Sigmoid colon (tissue), 7 donors: ENCODE measurements around the gene MED22. TPM values are rescaled to one million over a fixed set of nuclear protein-coding genes. Genes with fewer than 3 reads are reported as not detected.
A peak's percentile ranks its signal among the peaks of the same experiment; 100 is the strongest.

ENCODE experiments used
- DNase-seq: peaks from one replicate; pipeline ENCODE4 v3.0.0-alpha.2; 2019
- H3K27ac ChIP-seq, 4 donors: fragments of 200-600 bp; sonication (generic); one replicate each; pipeline ENCODE4 v1.5.1; 2016 to 2019; ENCODE audit warnings: mild to moderate bottlenecking in 1 of 4
- H3K27me3 ChIP-seq, 3 donors: fragments of 200-600 bp; sonication (generic); one replicate each; pipeline ENCODE4 v1.5.1; 2019; ENCODE audit warnings: mild to moderate bottlenecking in 1 of 3
- H3K36me3 ChIP-seq, 4 donors: fragments of 200-600 bp; sonication (generic); one replicate each; pipeline ENCODE4 v1.5.1; 2016 to 2019
- H3K4me1 ChIP-seq, 4 donors: fragments of 200-600 bp; sonication (generic); one replicate each; pipeline ENCODE4 v1.5.1; 2017 to 2019
- H3K4me3 ChIP-seq, 4 donors: fragments of 200-600 bp; sonication (generic); one replicate each; pipeline ENCODE4 v1.5.1; 2017 to 2019; ENCODE audit warnings: mild to moderate bottlenecking in 2 of 4, moderate library complexity in 1 of 4
- H3K9me3 ChIP-seq, 4 donors: fragments of 200-600 bp in 3 of 4; sonication (generic) in 3 of 4; one replicate each; pipeline versions ENCODE4 v1.5.1 to v1.6.1; 2013 to 2019
- CTCF ChIP-seq, 4 experiments: fragments of 450-650 bp in 3 of 4; fragments of 200-600 bp in 1 of 4; IDR thresholded peaks; one replicate each; pipeline ENCODE4 v1.5.1; 2016 to 2019; ENCODE audit warnings: antibody characterized with exemption in 4 of 4, mild to moderate bottlenecking in 3 of 4, moderate library complexity in 2 of 4
- EP300 ChIP-seq, 4 donors: sonication (generic); formaldehyde crosslinking; IDR thresholded peaks; one replicate each; pipeline ENCODE4 v1.6.1; 2017; ENCODE audit warnings: antibody characterized with exemption in 4 of 4
- POLR2A ChIP-seq, 2 donors: fragments of 450-650 bp; IDR thresholded peaks; one replicate each; pipeline ENCODE4 v1.6.1; 2016; ENCODE audit warnings: antibody characterized with exemption in 2 of 2, mild to moderate bottlenecking in 2 of 2, moderate library complexity in 2 of 2
- POLR2AphosphoS5 ChIP-seq, 4 donors: sonication (generic); formaldehyde crosslinking; IDR thresholded peaks; one replicate each; pipeline ENCODE4 v1.6.1; 2017; ENCODE audit warnings: antibody characterized with exemption in 4 of 4
- WGBS, 2 donors: extraction: QIAGEN DNeasy Blood & Tissue Kit; methylation state at CpG; one replicate each; pipeline ENCODE4 v1.1.7; 2013; 5-methylcytosine and 5-hydroxymethylcytosine counted together
- intact Hi-C: fragments of 100-400 bp; cut with DNase I; formaldehyde crosslinking; loops from one replicate; pipeline ENCODE4 v1.15.1; 2023
- polyA plus RNA-seq, 3 donors: library from polyadenylated mRNA; stranded (reverse); fragments of 200-250 nt; gene quantifications; one replicate each; pipeline ENCODE4 v1.2.3, GENCODE V29; 2013
- total RNA-seq, 4 donors: library from RNA; depleted of rRNA; stranded (reverse); fragments of >200 nt; gene quantifications; one replicate each; pipeline ENCODE4 v1.1.0, GENCODE V29; 2016
- donor health status: healthy with polysubstance abuse.
- donor health status: Bipolar disorder and iron deficiency.
- donor health status: healthy.

MED22 gene
- total and polyA plus RNA-seq, 7 donors = 8.4 to 31.3 (median 23.7) TPM

- peak overlapping the region; percentile 80 to 99 (median 88) for H3K4me3 ChIP-seq
- no peaks in the 10 kb centered on the region for H3K27me3 ChIP-seq
- H3K4me1 ChIP-seq = peaks cover 0 to 64% (median 60%) of the 10 kb centered on the region in 4 donors
- DNase-seq = no peak
- H3K36me3 ChIP-seq = peaks cover 0 to 27% (median 4%) of the 10 kb centered on the region in 4 donors
- intact Hi-C loops = loop anchor here (5.0 kb wide), 1 partner anchor 43 kb away; the partner anchor contains the start of gene REXO4
- H3K9me3 ChIP-seq = no peaks in the 10 kb centered on the region
- no peak for TF ChIP-seq CTCF (IDR thresholded peaks at IDR 0.05)
- no peak for TF ChIP-seq POLR2A (IDR thresholded peaks at IDR 0.05)
- TF ChIP-seq POLR2AphosphoS5 (IDR thresholded peaks at IDR 0.05) = no peak
- TF ChIP-seq EP300 (IDR thresholded peaks at IDR 0.05) = no peak
- H3K27ac ChIP-seq = peak overlapping the region; percentile 93 to 99 (median 94)
- 12 to 17% methylated on average over 12 of the region's 12 CpGs for WGBS, 2 donors
These were observed 26.7 kb upstream of the MED22 start for GRCh38 chr9:133374612-133375115.

GRCh38 chr9:133372144-133372543 is 24.2 kb upstream of the MED22 start:
- TF ChIP-seq POLR2A (IDR thresholded peaks at IDR 0.05) = no peak
- no peak for TF ChIP-seq EP300 (IDR thresholded peaks at IDR 0.05)
- no peak for TF ChIP-seq CTCF (IDR thresholded peaks at IDR 0.05)
- TF ChIP-seq POLR2AphosphoS5 (IDR thresholded peaks at IDR 0.05) = no peak
- Histone ChIP-seq H3K4me1 (peaks cover 0 to 87% (median 85%) of the 10 kb centered on the region in 4 donors), H3K36me3 (peaks cover 0 to 32% (median 4%) of the 10 kb centered on the region in 4 donors), H3K4me3 (no peak overlapping the region), H3K27me3 (no peaks in the 10 kb centered on the region), H3K9me3 (no peaks in the 10 kb centered on the region), H3K27ac (no peak overlapping the region)
- intact Hi-C loops = no loop called here
- 81 to 86% methylated on average over 7 of the region's 7 CpGs for WGBS, 2 donors
- no peak for DNase-seq

GRCh38 chr9:133371261-133371711 is 23.4 kb upstream of the MED22 start:
- Histone ChIP-seq H3K9me3 (no peaks in the 10 kb centered on the region), H3K27me3 (no peaks in the 10 kb centered on the region), H3K4me3 (no peak overlapping the region), H3K27ac (peak overlapping the region in 1 of 4 donors; percentile 3), H3K36me3 (peaks cover 7 to 40% (median 12%) of the 10 kb centered on the region in 4 donors), H3K4me1 (peaks cover 0 to 84% (median 78%) of the 10 kb centered on the region in 4 donors)
- TF ChIP-seq EP300 (IDR thresholded peaks at IDR 0.05) (no peak), CTCF (IDR thresholded peaks at IDR 0.05) (no peak), POLR2A (IDR thresholded peaks at IDR 0.05) (no peak), POLR2AphosphoS5 (IDR thresholded peaks at IDR 0.05) (no peak)
- DNase-seq = no peak
- WGBS, 2 donors = 57 to 77% methylated on average over 12 of the region's 12 CpGs
- intact Hi-C loops = no loop called here

- intact Hi-C loops = no loop called here
- no peak for DNase-seq
- TF ChIP-seq POLR2AphosphoS5 (IDR thresholded peaks at IDR 0.05) = no peak
- TF ChIP-seq EP300 (IDR thresholded peaks at IDR 0.05) = no peak
- no peak for TF ChIP-seq CTCF (IDR thresholded peaks at IDR 0.05)
- no peak for TF ChIP-seq POLR2A (IDR thresholded peaks at IDR 0.05)
- no peak overlapping the region for H3K4me3 ChIP-seq
- WGBS, 2 donors = 62 to 84% methylated on average over 9 of the region's 9 CpGs
- H3K27me3 ChIP-seq = no peaks in the 10 kb centered on the region
- H3K36me3 ChIP-seq = peaks cover 9 to 46% (median 18%) of the 10 kb centered on the region in 4 donors
- peaks cover 0 to 84% (median 77%) of the 10 kb centered on the region in 4 donors for H3K4me1 ChIP-seq
- H3K27ac ChIP-seq = no peak overlapping the region
- H3K9me3 ChIP-seq = no peaks in the 10 kb centered on the region
These were observed 22.8 kb upstream of the MED22 start for GRCh38 chr9:133370685-133371084.
